ENCODE data around the gene THOC1. TPM values are rescaled to one million over a fixed set of nuclear protein-coding genes. Genes with fewer than 3 reads are reported as not detected.
"Not testable (repeated sequence)": the region's sequence is repeated elsewhere in the genome, so short reads cannot be mapped to it uniquely, and the experiment has no call there.

THOC1 gene
- total and polyA plus RNA-seq, 4 experiments from 2014 or later = 15.2 to 69.9 (median 42.4) TPM

GRCh38 chr18:294566-294965 is 26.7 kb upstream of the THOC1 start:
- CTCF ChIA-PET (ENCODE audit: partially characterized antibody) = no interaction called here
- DNase-seq = no peak
- Histone ChIP-seq H3K4me3 (ENCODE audit: low read length in 2 of 2) (no peak overlapping the region), H3K27me3 (ENCODE audit: insufficient read depth, low read length) (no peaks in the 10 kb centered on the region), H3K4me1 (ENCODE audit: insufficient read depth, low read length) (no peaks in the 10 kb centered on the region), H3K36me3 (ENCODE audit: insufficient read depth, low read length) (no peaks in the 10 kb centered on the region), H3K27ac (ENCODE audit: low read depth, low read length) (no peak overlapping the region), H3K9me3 (ENCODE audit: control insufficient read depth in 1 of 2, low read length in 2 of 2) (no peaks in the 10 kb centered on the region)
- Mint-ChIP-seq H3K27ac (no peak overlapping the region), H3K4me3 (no peak overlapping the region), H3K36me3 (no peaks in the 10 kb centered on the region), H3K9me3 (peaks cover 0 to 2% (median 0%) of the 10 kb centered on the region in 8 donors), H3K4me1 (no peaks in the 10 kb centered on the region), H3K27me3 (peaks cover 0 to 9% of the 10 kb centered on the region in 2 donors)
- POLR2A ChIA-PET (ENCODE audit: partially characterized antibody) = no interaction called here
- intact Hi-C loops (cut with micrococcal nuclease) = no loop called here

GRCh38 chr18:293536-293935 is 25.7 kb upstream of the THOC1 start:
- no peak overlapping the region for H3K27ac Mint-ChIP-seq
- Histone ChIP-seq H3K27ac (ENCODE audit: low read depth, low read length) (no peak overlapping the region), H3K4me1 (ENCODE audit: insufficient read depth, low read length) (no peaks in the 10 kb centered on the region), H3K27me3 (ENCODE audit: insufficient read depth, low read length) (no peaks in the 10 kb centered on the region), H3K36me3 (ENCODE audit: insufficient read depth, low read length) (no peaks in the 10 kb centered on the region), H3K9me3 (ENCODE audit: control insufficient read depth in 1 of 2, low read length in 2 of 2) (no peaks in the 10 kb centered on the region), H3K4me3 (ENCODE audit: low read length in 2 of 2) (no peak overlapping the region)
- H3K27me3 Mint-ChIP-seq = peaks cover 4 to 11% of the 10 kb centered on the region in 2 donors
- H3K4me1 Mint-ChIP-seq = no peaks in the 10 kb centered on the region
- ChIA-PET POLR2A (ENCODE audit: partially characterized antibody) (no interaction called here), CTCF (ENCODE audit: partially characterized antibody) (no interaction called here)
- no peak for DNase-seq
- intact Hi-C loops (cut with micrococcal nuclease) = no loop called here
- H3K4me3 Mint-ChIP-seq = no peak overlapping the region
- no peaks in the 10 kb centered on the region for H3K36me3 Mint-ChIP-seq
- H3K9me3 Mint-ChIP-seq = peaks cover 0 to 2% (median 0%) of the 10 kb centered on the region in 8 donors

GRCh38 chr18:292271-292670 is 24.4 kb upstream of the THOC1 start:
- H3K4me3 Mint-ChIP-seq = no peak overlapping the region

GRCh38 chr18:289970-290369 is 22.1 kb upstream of the THOC1 start:
- H3K36me3 Mint-ChIP-seq; H3K27me3 ChIP-seq (ENCODE audit: insufficient read depth, low read length); H3K36me3 ChIP-seq (ENCODE audit: insufficient read depth, low read length); POLR2A ChIA-PET (ENCODE audit: partially characterized antibody); intact Hi-C loops (cut with micrococcal nuclease); H3K9me3 Mint-ChIP-seq; H3K27ac ChIP-seq (ENCODE audit: low read depth, low read length); H3K4me3 Mint-ChIP-seq; H3K4me1 Mint-ChIP-seq; H3K9me3 ChIP-seq (ENCODE audit: control insufficient read depth in 1 of 2, low read length in 2 of 2); CTCF ChIA-PET (ENCODE audit: partially characterized antibody); H3K4me1 ChIP-seq (ENCODE audit: insufficient read depth, low read length); H3K27ac Mint-ChIP-seq; H3K4me3 ChIP-seq (ENCODE audit: low read length in 2 of 2); DNase-seq: not testable (repeated sequence)
- peaks cover 8 to 18% of the 10 kb centered on the region in 2 donors for H3K27me3 Mint-ChIP-seq

More at GRCh38 chr18:292271-292670, 24.4 kb upstream of the THOC1 start:
- Histone ChIP-seq H3K27ac (ENCODE audit: low read depth, low read length) (no peak overlapping the region), H3K27me3 (ENCODE audit: insufficient read depth, low read length) (no peaks in the 10 kb centered on the region), H3K4me1 (ENCODE audit: insufficient read depth, low read length) (no peaks in the 10 kb centered on the region), H3K4me3 (ENCODE audit: low read length in 2 of 2) (no peak overlapping the region), H3K9me3 (ENCODE audit: control insufficient read depth in 1 of 2, low read length in 2 of 2) (no peaks in the 10 kb centered on the region), H3K36me3 (ENCODE audit: insufficient read depth, low read length) (no peaks in the 10 kb centered on the region)
- no peak for DNase-seq
- Mint-ChIP-seq H3K27me3 (peaks cover 7 to 14% of the 10 kb centered on the region in 2 donors), H3K4me1 (no peaks in the 10 kb centered on the region), H3K9me3 (peaks cover 0 to 2% (median 0%) of the 10 kb centered on the region in 8 donors), H3K27ac (no peak overlapping the region), H3K36me3 (no peaks in the 10 kb centered on the region)
- intact Hi-C loops (cut with micrococcal nuclease) = no loop called here
- ChIA-PET POLR2A (ENCODE audit: partially characterized antibody) (no interaction called here), CTCF (ENCODE audit: partially characterized antibody) (no interaction called here)

GRCh38 chr18:289026-289425 is 21.2 kb upstream of the THOC1 start:
- Mint-ChIP-seq H3K9me3 (peaks cover 0 to 2% (median 0%) of the 10 kb centered on the region in 8 donors), H3K27ac (peak overlapping the region in 1 of 7 donors; percentile 13), H3K4me3 (no peak overlapping the region), H3K4me1 (peaks cover 0 to 4% (median 2%) of the 10 kb centered on the region in 4 donors), H3K27me3 (peaks cover 10 to 18% of the 10 kb centered on the region in 2 donors), H3K36me3 (no peaks in the 10 kb centered on the region)
- Histone ChIP-seq H3K36me3 (ENCODE audit: insufficient read depth, low read length) (no peaks in the 10 kb centered on the region), H3K4me3 (ENCODE audit: low read length in 2 of 2) (no peak overlapping the region), H3K27ac (ENCODE audit: low read depth, low read length) (no peak overlapping the region), H3K9me3 (ENCODE audit: control insufficient read depth in 1 of 2, low read length in 2 of 2) (no peaks in the 10 kb centered on the region), H3K27me3 (ENCODE audit: insufficient read depth, low read length) (no peaks in the 10 kb centered on the region), H3K4me1 (ENCODE audit: insufficient read depth, low read length) (no peaks in the 10 kb centered on the region)
- CTCF ChIA-PET (ENCODE audit: partially characterized antibody) = no interaction called here
- POLR2A ChIA-PET (ENCODE audit: partially characterized antibody) = no interaction called here
- DNase-seq = no peak
- intact Hi-C loops (cut with micrococcal nuclease) = no loop called here

- Histone ChIP-seq H3K9me3 (ENCODE audit: control insufficient read depth in 1 of 2, low read length in 2 of 2) (no peaks in the 10 kb centered on the region), H3K4me1 (ENCODE audit: insufficient read depth, low read length) (no peaks in the 10 kb centered on the region), H3K27me3 (ENCODE audit: insufficient read depth, low read length) (no peaks in the 10 kb centered on the region), H3K27ac (ENCODE audit: low read depth, low read length) (no peak overlapping the region), H3K4me3 (ENCODE audit: low read length in 2 of 2) (no peak overlapping the region), H3K36me3 (ENCODE audit: insufficient read depth, low read length) (no peaks in the 10 kb centered on the region)
- Mint-ChIP-seq H3K9me3 (peaks cover 0 to 4% (median 0%) of the 10 kb centered on the region in 8 donors), H3K4me1 (peaks cover 0 to 4% (median 2%) of the 10 kb centered on the region in 4 donors), H3K36me3 (no peaks in the 10 kb centered on the region), H3K27ac (no peak overlapping the region), H3K4me3 (no peak overlapping the region), H3K27me3 (peaks cover 14 to 17% of the 10 kb centered on the region in 2 donors)
- CTCF ChIA-PET (ENCODE audit: partially characterized antibody) = no interaction called here
- intact Hi-C loops (cut with micrococcal nuclease) = no loop called here
- DNase-seq = no peak
- POLR2A ChIA-PET (ENCODE audit: partially characterized antibody) = no interaction called here
These were observed 18.9 kb upstream of the THOC1 start for GRCh38 chr18:286515-287310.

GRCh38 chr18:285817-286216 is 18.0 kb upstream of the THOC1 start:
- intact Hi-C loops (cut with micrococcal nuclease) = no loop called here

More at GRCh38 chr18:285817-286216, 18.0 kb upstream of the THOC1 start:
- DNase-seq = no peak
- peaks cover 15 to 25% of the 10 kb centered on the region in 2 donors for H3K27me3 Mint-ChIP-seq
- peaks cover 4% of the 10 kb centered on the region for H3K27me3 ChIP-seq (ENCODE audit: insufficient read depth, low read length)
- no peak overlapping the region for H3K27ac ChIP-seq (ENCODE audit: low read depth, low read length)
- CTCF ChIA-PET (ENCODE audit: partially characterized antibody) = no interaction called here
- peaks cover 0 to 4% (median 2%) of the 10 kb centered on the region in 4 donors for H3K4me1 Mint-ChIP-seq
- H3K36me3 ChIP-seq (ENCODE audit: insufficient read depth, low read length) = no peaks in the 10 kb centered on the region
- no peaks in the 10 kb centered on the region for H3K36me3 Mint-ChIP-seq
- no peak overlapping the region for H3K27ac Mint-ChIP-seq
- no peaks in the 10 kb centered on the region for H3K9me3 ChIP-seq (ENCODE audit: control insufficient read depth in 1 of 2, low read length in 2 of 2)
- H3K4me1 ChIP-seq (ENCODE audit: insufficient read depth, low read length) = no peaks in the 10 kb centered on the region
- POLR2A ChIA-PET (ENCODE audit: partially characterized antibody) = no interaction called here
- H3K9me3 Mint-ChIP-seq = peaks cover 0 to 4% (median 0%) of the 10 kb centered on the region in 8 donors
- no peak overlapping the region for H3K4me3 ChIP-seq (ENCODE audit: low read length in 2 of 2)
- no peak overlapping the region for H3K4me3 Mint-ChIP-seq
